ENCODE data around the gene ANKRD39.

ANKRD39 gene

DNA sequence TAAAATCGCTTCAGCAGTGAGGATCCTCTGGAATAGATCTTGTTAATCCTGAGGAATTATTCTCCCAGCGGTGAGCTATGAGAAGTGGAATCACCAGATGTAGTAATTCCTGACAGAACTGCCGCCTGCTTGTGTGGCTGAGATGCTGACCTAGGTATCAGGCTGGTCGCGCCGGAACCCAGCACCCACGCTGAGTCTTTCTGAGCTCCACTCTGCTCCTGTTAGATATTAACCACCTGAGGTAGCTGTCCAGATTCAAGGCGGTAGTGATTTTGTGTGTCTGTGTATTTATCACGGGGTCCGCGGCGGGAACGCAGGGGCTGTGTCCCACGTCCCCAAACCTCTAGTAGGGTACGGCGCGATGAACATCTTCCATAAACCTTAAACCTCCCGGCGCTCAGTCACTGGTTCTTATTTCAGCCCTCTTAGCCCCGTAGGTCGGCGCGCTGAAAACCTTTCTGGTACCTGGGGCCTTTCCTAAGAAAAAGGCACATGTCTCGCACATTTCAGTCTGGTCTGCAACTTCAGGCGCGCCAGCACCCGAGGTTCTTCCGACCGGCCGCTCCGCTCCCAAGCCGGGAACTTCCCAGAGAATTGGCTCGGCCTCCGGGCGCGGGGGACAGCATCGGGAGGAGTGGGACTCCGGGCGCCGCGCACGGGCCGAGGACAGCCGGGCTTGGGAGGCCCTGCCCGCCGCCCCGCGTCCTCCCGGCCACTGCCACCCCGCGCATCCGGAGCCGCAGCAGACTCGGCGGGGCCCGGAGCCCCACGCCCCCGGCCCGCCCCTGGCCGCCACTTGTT lies 42.3 kb downstream of the ANKRD39 start:
- no peak for TF ChIP-seq CTCF (IDR thresholded peaks at IDR 0.05; ENCODE audit: low read depth, low read length, missing control alignments)
- no peak for DNase-seq (ENCODE audit: extremely low read depth, low read depth)
- peak overlapping the region; percentile 60 for H3K4me3 ChIP-seq (replicated peaks; ENCODE audit: low read depth, low read length)

DNA sequence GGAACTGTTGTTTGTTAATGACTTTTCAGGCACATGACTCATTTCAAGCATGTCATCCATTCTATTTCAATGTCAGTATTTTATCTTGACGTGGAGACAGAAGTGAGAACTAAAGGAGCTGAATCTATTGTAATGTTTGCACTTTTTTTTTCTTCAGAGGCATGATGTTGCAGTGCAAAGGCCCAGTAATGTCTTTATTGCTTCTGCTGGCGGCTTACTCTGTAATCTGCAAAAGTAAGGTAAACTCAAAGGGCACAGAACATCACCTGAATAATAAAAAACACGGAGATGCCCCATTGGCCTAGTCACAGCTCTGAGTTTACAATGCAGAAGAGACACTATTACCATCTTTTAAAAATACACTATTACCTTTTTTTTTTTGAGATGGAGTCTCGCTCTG lies 44.2 kb downstream of the ANKRD39 start:
- no peak for DNase-seq (ENCODE audit: extremely low read depth, low read depth)
- TF ChIP-seq CTCF (IDR thresholded peaks at IDR 0.05; ENCODE audit: low read depth, low read length, missing control alignments), result no peak
- H3K4me3 ChIP-seq (replicated peaks; ENCODE audit: low read depth, low read length), result no peak overlapping the region

- H3K4me3 ChIP-seq (replicated peaks; ENCODE audit: low read depth, low read length), result no peak overlapping the region
- no peak for DNase-seq (ENCODE audit: extremely low read depth, low read depth)
- TF ChIP-seq CTCF (IDR thresholded peaks at IDR 0.05; ENCODE audit: low read depth, low read length, missing control alignments), result no peak
These were observed 45.9 kb downstream of the ANKRD39 start for GRCh38 chr2:96811917-96812316.

DNA sequence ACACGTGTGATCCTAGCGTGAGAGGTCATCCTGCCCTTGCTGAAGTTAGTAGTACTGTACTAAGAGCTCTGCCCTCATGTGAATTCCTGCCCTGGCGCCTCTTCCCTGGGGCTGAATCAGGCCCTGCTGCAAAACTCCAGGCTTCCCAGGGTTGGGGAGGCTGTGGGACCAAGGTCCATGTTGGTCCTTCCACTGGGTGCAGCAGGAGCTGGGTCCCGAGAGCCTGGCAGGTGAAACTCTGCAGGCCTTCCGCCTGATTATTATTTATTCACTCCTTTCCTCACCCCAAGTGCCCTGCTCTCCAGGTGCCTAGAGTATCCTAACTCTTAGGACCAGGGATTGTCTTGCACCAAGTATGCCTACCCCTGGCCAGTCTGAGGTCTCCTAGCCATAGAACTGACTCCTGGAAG lies 47.0 kb downstream of the ANKRD39 start:
- no peak for DNase-seq (ENCODE audit: extremely low read depth, low read depth)
- no peak for TF ChIP-seq CTCF (IDR thresholded peaks at IDR 0.05; ENCODE audit: low read depth, low read length, missing control alignments)
- no peak overlapping the region for H3K4me3 ChIP-seq (replicated peaks; ENCODE audit: low read depth, low read length)

DNA sequence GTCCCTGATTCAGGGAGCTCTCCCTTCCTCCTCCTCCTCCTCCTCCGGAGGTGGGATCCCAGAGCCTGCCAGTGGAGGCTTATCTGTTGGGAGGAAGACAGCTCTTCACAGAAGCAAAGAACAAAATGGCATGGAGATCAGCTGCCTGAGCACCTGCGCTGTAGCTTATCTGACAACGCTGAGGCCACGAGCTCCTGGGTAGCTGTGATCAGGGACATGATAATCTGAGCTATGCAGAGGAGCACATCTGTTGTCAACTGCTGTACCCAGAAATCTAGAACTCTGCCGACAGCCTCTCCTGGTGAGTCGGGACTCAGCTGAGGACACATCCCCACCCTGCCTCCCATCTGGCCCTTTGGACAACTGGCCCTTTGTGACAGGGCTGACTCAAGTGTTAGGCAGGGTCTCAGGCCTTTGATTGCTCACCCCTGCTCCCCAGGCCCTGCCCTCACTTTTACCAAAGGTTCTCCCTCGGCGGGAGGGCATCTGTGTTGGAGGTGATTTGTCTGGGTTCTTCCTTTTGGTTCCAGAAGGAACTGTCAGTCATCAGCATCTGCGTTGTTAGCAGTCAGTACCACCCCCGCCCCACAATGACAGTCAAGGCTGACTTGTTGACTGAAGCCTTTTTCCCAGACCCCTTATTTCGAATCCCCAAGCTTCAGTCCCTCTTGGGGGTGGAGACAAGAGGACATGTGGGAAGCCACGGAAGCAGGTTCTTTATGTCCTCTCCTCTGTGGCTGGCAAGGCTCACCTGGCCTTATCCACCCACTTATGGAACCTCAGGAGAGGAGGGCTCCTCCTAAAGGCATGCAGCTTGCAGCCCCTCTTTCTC lies 47.6 kb downstream of the ANKRD39 start:
- no peak for TF ChIP-seq CTCF (IDR thresholded peaks at IDR 0.05; ENCODE audit: low read depth, low read length, missing control alignments)
- no peak for DNase-seq (ENCODE audit: extremely low read depth, low read depth)

DNA sequence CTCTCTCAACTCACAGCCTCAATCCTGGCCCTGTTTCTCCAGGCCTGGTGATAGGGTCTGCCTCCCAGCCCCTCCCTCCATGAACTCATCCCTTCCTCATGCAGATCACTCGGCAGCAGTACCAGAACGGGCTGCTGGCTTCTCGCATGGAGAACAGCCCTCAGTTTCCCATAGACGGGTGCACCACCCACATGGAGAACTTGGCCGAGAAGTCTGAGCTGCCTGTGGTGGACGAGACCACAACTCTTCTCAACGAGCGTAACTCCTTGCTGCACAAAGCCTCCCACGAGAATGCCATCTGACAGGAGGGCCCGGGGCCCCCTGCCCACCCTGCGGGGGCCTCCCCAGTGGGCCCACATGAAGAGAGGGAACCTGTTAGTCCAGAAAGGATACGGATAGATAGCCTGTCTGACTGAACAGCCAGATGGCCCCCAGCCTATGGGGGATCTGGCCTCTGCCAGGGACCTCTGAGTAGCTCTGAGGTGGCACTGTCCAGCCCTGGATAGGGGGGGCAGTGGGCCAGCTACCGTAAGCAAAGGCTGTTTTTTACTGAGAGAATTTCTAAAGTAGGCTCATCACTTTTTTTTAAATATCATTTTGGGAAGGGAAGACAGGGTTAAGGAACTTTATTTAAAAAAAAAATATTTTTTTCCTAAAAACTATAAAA lies 48.5 kb downstream of the ANKRD39 start:
- no peak for DNase-seq (ENCODE audit: extremely low read depth, low read depth)
- TF ChIP-seq CTCF (IDR thresholded peaks at IDR 0.05; ENCODE audit: low read depth, low read length, missing control alignments), result no peak
- no peak overlapping the region for H3K4me3 ChIP-seq (replicated peaks; ENCODE audit: low read depth, low read length)

More for the DNA sequence above, 47.6 kb downstream of the ANKRD39 start:
- H3K4me3 ChIP-seq (replicated peaks; ENCODE audit: low read depth, low read length), result no peak overlapping the region

Measured in HFF-Myc (cell line).